GM19455 (cell line): ENCODE results near the gene INTS13.
"Not testable (repeated sequence)": the region's sequence is repeated elsewhere in the genome, so short reads cannot be mapped to it uniquely, and the experiment has no call there.

Experiments
- ATAC-seq: cut with Tn5 transposase; IDR thresholded peaks from one replicate; pipeline ENCODE4 v1.9.1; 2021; ENCODE audit not compliant: unreplicated experiment

INTS13 gene, protein sequence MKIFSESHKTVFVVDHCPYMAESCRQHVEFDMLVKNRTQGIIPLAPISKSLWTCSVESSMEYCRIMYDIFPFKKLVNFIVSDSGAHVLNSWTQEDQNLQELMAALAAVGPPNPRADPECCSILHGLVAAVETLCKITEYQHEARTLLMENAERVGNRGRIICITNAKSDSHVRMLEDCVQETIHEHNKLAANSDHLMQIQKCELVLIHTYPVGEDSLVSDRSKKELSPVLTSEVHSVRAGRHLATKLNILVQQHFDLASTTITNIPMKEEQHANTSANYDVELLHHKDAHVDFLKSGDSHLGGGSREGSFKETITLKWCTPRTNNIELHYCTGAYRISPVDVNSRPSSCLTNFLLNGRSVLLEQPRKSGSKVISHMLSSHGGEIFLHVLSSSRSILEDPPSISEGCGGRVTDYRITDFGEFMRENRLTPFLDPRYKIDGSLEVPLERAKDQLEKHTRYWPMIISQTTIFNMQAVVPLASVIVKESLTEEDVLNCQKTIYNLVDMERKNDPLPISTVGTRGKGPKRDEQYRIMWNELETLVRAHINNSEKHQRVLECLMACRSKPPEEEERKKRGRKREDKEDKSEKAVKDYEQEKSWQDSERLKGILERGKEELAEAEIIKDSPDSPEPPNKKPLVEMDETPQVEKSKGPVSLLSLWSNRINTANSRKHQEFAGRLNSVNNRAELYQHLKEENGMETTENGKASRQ

GRCh38 chr12:26937863-26938700 lies at the start of gene INTS13, which contains the start of gene FGFR1OP2:
Gene INTS13 (minus strand): TSS chr12:26937981. CDS start chr12:26936803, 1,178 bp downstream.
Gene FGFR1OP2 (plus strand): TSS chr12:26938470. CDS start chr12:26954159, 15,689 bp downstream.
- ATAC-seq, result peak; percentile 82

- ATAC-seq, result no peak
Observed at GRCh38 chr12:26982866-26983265, 45.1 kb upstream of the INTS13 start.

DNA sequence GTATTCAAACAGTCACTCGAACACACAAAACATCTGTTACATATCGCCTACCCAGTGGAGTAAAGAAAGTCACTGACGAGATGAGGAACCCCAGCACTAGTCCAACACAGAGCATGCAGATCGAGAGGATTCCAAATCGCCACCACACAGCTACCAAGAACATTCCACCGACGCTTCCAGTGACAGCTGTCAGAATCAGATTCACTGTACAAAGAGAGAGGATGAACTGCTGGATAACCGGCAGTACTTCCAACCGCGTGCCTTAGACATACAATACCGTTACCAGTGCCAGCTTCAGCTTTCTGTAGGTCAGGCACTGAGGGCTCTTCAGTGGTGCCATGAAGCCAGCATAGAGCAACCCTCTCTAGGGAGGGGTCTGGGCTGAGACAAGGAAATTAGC lies 42.0 kb upstream of the INTS13 start:
- ATAC-seq, result no peak

DNA sequence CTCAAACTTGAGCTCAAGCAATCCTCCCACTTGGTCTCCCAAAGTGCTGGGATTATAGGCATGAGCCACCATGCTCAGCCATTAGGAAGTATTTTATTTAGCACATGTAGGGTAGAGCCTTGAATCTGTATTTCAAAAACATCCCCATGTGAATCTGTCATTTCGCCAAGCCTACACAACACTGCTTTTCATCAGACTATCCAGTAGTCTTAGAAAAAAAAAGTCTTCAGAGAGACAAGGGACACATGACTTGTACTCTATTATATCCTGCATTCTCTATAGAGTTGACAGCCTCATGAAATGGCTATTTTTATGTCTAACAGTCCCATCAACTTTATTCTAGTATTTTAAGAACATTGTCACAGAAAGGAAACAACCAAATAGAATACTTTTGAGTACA lies 41.0 kb upstream of the INTS13 start:
- ATAC-seq, result no peak

GRCh38 chr12:26976687-26977086 lies 38.9 kb upstream of the INTS13 start:
- ATAC-seq, result no peak

GRCh38 chr12:26971963-26972362 lies 34.2 kb upstream of the INTS13 start:
- peak; percentile 89 for ATAC-seq

DNA sequence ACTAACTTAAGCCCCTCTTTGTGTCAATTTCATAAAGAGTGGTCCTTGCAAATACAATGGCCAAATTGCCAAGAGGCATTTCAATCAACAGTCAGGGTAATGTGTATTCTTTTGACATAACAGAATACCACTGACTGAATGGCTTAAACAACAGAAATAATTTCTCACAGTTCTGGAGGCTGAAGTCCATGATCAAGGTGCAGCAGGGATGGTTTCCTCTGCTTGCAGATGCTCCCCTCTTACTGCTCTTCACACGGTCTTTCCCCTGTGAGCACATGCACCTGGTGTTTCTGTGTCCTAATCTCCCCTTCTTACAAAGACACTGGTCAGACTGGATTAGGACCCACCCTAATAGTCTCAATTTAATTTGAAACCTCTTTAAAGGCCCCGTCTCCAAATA lies 32.4 kb upstream of the INTS13 start:
- no peak for ATAC-seq

- no peak for ATAC-seq
Observed at GRCh38 chr12:26966842-26967241, 29.1 kb upstream of the INTS13 start.

GRCh38 chr12:26963413-26963812 lies 25.6 kb upstream of the INTS13 start:
- ATAC-seq, result no peak

- ATAC-seq, result no peak
Observed at GRCh38 chr12:26961803-26962202, 24.0 kb upstream of the INTS13 start.

- ATAC-seq, result not testable (repeated sequence)
Observed at GRCh38 chr12:26961391-26961790, 23.6 kb upstream of the INTS13 start.

GRCh38 chr12:26954027-26954426 lies 16.2 kb upstream of the INTS13 start:
- no peak for ATAC-seq

GRCh38 chr12:26953447-26953846 lies 15.7 kb upstream of the INTS13 start:
- ATAC-seq, result no peak

DNA sequence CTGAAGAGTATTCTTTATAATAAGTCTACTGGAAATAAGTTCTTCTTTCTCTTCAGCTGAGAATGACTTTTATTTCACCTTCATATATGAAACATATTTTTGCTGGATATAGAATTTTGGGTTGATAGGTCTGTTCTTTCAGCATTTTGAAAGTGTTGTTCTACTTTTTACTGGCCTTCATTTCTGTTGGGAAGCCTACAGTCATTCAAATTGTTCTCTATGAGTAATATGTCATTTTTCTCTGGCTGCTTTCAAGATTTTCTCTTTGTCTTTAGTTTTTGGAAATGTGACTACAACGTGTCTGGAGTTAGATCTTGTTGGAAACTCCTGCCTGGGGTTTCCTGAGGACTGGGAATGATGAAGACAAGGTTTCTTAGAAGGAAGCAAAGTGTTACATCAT lies 10.5 kb upstream of the INTS13 start:
- no peak for ATAC-seq

GRCh38 chr12:26941215-26941594 lies 3.4 kb upstream of the INTS13 start:
- ATAC-seq, result no peak

DNA sequence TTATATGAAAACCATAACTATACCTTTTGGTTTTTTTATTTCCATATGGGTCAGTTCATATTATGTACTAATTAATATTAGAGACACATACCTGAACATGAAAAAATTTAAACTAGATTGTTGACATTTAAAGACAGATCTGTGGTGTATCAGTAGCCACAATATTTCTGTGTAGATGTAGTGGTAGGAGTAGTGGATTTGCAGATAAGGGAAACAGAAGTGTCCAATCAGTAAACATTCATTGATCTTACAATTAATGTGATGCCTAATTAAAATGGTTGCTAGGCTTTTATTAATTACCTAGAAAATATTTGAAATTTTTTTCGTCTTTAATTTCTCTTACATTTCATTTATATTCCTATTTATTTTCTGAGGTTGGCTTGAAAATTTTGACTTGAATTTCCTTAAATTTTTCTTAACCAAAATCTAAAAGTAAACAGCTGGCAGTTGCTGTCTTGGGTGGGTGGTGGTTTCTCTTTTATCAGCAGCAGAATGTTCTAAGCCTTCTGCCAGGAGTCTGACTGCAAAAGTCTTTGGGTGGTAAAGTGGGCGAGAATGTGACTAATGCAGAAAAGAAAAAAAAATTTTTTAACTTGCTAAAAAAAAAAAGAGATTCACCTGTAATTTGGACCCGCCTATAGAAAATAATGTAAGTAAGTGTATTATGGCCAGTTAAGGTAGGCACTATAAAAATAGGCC lies 2.9 kb upstream of the INTS13 start:
- no peak for ATAC-seq

- ATAC-seq, result no peak
Observed at GRCh38 chr12:26939953-26940352, 2.2 kb upstream of the INTS13 start.

DNA sequence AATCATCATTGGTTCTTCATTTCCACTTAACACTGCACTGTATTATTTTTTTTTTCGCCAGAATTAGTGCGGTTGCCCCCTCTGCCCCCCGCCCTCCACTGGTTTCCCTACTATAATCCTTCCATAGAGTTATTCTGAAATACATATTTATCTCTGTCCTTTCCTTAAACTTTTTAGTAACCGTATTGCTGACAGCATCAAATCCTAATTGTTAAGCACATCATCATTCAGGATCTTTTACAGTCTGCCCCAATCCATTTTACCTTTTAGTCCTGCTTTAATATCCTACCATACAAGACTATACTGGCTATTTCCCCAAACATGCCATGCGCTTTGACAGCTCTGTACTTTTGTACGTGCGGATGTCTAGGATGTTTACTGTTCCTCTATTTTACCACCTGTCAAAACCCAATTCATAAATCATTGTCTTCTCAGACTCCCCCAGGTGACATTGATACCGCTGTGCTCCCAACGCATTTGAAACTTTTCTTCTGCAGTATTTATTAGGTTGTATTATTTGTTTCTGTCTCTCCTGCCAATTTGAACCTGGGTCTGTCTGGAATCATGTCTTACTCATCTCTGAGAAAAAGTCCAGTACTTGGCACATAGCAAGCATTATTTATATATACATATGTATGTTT lies 1.5 kb upstream of the INTS13 start:
- ATAC-seq, result no peak

DNA sequence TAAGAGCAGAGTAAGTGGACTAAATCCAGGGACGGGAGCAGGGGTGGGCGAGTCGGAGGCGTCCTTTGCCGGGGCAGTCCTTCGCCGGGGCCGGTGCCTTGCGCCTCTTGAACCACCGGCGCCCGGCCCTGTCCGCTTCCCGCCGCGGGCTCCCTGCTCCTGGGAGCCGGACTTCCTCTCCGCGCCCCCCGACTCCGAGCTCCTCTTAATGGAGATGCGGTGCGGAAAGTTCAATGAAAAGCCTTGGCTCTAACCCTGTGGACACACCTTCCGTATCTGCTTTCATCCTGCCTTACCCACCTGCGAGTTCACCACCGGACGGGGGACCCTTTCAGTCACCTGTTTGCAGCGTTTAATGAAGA lies 901 bp upstream of the INTS13 start:
- peak; percentile 13 for ATAC-seq

GRCh38 chr12:26937443-26937862 lies 328 bp downstream of the INTS13 start:
- ATAC-seq, result no peak
